Muscle of leg (tissue), 11 donors: ENCODE data around the gene SHANK2. TPM values are rescaled to one million over a fixed set of nuclear protein-coding genes. Genes with fewer than 3 reads are reported as not detected.
A peak's percentile ranks its signal among the peaks of the same experiment; 100 is the strongest.

Source experiments
- DNase-seq: peaks from one replicate; pipeline ENCODE4 v3.0.0; 2013
- H3K27ac ChIP-seq: one replicate; pipeline ENCODE4 v1.5.1; 2013; ENCODE audit warnings: mild to moderate bottlenecking, low read length, control low read depth
- H3K27me3 ChIP-seq: one replicate; pipeline ENCODE4 v1.6.1; 2013; ENCODE audit warnings: low read length; ENCODE audit not compliant: control insufficient read depth, insufficient read depth
- H3K36me3 ChIP-seq: one replicate; pipeline ENCODE4 v1.6.1; 2013; ENCODE audit warnings: low read length; ENCODE audit not compliant: control insufficient read depth, insufficient read depth
- H3K4me1 ChIP-seq: one replicate; pipeline ENCODE4 v1.6.1; 2013; ENCODE audit warnings: low read length; ENCODE audit not compliant: control insufficient read depth, insufficient read depth
- H3K4me3 ChIP-seq: one replicate; pipeline ENCODE4 v1.5.1; 2013; ENCODE audit warnings: low read length, control low read depth
- H3K9me3 ChIP-seq: replicated peaks from 2 replicates; pipeline ENCODE4 v1.6.1; 2013; ENCODE audit warnings: low read depth, low read length; ENCODE audit not compliant: control insufficient read depth
- WGBS: methylation state at CpG from one replicate; pipeline ENCODE4 v1.1.5; 2013; ENCODE audit warnings: missing lambda C conversion rate; ENCODE audit not compliant: insufficient coverage; 5-methylcytosine and 5-hydroxymethylcytosine counted together
- polyA plus RNA-seq, 8 donors: library from polyadenylated mRNA; unstranded; fragments of 120-200 nt; gene quantifications; one replicate each; pipeline versions ENCODE4 v1.2.1 to v1.2.3, GENCODE V29; 2013; ENCODE audit warnings: inconsistent platforms in 1 of 8, low replicate concordance in 1 of 8; ENCODE audit not compliant: insufficient read length in 8 of 8, insufficient read depth in 1 of 8
- total RNA-seq: library from RNA; stranded (reverse); fragments of 120-200 nt; gene quantifications from one replicate; pipeline ENCODE4 v1.2.4, GENCODE V29; 2013

Gene SHANK2
- total and polyA plus RNA-seq, 9 donors = 1.1 to 3.5 (median 1.5) TPM

DNA sequence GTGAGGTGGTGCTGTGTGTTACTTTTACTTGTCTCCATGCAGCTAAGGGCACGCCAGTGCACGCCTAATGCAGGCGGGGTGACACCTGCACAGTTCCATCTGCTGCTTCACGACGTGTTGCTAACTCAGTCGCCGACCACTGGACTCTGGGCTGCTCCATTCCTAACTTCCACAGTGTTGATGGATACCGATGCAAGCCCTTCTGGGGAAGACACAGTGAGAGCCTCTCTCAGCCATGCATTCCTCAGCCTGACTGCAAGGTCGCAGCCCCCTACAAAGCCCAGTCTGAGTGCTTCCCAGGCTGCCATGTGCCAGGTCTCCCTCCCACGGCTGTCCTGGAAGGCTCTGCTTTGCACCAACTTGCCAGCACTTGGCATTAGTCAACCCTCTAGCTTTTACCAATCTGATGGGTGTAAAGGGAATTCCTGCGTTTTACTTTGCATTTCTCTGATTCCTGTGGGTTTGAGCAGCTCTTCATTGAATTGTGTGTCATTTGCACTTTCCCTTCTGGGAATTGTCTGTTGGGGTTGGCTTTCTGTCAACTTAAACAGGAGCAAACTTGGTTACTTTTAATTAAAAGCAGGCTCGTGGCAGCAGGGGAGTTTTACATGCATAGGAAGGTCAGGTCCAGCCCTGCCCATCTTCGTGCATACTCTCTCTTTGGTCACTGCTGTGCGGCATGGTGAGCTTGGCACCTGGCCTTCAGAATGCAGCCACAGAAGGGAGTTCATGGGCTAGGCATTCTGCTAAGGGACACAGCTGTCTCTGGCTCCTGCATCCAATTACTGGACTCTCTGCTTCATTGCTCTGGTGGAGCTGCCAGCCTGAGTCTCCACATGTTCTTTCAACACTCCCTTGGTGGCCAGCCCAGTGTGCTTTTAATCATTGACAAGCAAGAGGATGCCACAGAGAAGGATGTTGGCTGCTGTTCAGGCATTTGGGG, 34.6 kb upstream of the SHANK2 start:
- Histone ChIP-seq H3K4me1 (peaks cover 33% of the 10 kb centered on the region), H3K9me3 (peaks cover 6% of the 10 kb centered on the region), H3K27me3 (peaks cover 3% of the 10 kb centered on the region), H3K4me3 (no peak overlapping the region), H3K27ac (no peak overlapping the region), H3K36me3 (no peaks in the 10 kb centered on the region)
- peak; percentile 84 for DNase-seq
- 32% methylated on average over 13 of the region's 14 CpGs for WGBS

DNA sequence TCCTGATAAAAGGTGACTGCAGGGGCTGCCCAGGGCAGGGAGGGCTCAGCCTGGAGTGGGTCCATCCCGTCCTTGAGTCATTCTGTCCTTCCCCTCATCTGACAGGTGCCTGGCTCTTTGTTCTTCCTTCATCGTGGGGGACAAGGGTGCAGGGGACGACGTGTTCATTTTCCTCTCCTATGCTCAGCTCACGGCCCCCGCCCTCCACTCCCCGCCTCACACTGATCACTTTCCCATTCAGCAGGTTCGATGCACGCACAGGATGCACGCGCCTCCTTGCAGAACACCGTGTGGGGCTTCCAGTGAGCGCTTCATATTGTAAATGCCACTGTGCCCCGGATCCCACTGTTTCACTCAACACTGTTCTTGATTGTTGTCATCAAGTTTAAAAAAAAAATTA, 32.7 kb upstream of the SHANK2 start:
- 66% methylated on average over 9 of the region's 14 CpGs for WGBS
- Histone ChIP-seq H3K36me3 (no peaks in the 10 kb centered on the region), H3K9me3 (no peaks in the 10 kb centered on the region), H3K27me3 (peaks cover 8% of the 10 kb centered on the region), H3K27ac (no peak overlapping the region), H3K4me3 (no peak overlapping the region), H3K4me1 (peaks cover 36% of the 10 kb centered on the region)
- no peak for DNase-seq

DNA sequence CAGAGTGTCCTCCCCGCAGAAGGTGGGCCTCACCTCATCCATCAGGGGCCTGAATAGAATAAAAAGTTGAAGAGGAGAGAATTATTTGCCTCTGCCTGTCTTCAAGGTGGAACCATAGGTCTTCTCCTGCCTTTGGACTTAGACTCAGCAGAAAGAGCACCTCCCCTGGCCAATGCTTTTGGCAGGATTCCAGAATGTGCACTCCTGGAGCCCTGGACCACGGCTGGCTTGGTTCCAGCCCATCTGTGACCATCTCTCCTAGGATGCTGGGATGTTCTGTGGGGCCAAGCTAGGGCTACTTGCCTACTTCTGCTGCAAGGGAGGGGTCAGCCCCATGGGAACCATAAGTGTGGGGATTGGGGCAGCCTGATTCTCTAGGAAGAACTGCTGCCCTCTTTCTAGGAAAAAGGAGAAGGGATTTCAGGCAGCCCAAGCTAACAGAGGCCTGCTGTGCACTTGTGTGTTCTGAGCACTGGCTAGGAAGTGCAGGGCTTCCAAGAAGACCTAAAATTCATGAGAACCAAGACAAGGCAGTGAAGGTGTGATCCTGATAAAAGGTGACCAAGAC, 32.2 kb upstream of the SHANK2 start:
- WGBS = 17% methylated on average over 1 of the region's 2 CpGs
- H3K36me3 ChIP-seq = no peaks in the 10 kb centered on the region
- no peak for DNase-seq
- H3K27ac ChIP-seq = no peak overlapping the region
- H3K27me3 ChIP-seq = peaks cover 9% of the 10 kb centered on the region
- H3K9me3 ChIP-seq = no peaks in the 10 kb centered on the region
- peaks cover 36% of the 10 kb centered on the region for H3K4me1 ChIP-seq
- no peak overlapping the region for H3K4me3 ChIP-seq

DNA sequence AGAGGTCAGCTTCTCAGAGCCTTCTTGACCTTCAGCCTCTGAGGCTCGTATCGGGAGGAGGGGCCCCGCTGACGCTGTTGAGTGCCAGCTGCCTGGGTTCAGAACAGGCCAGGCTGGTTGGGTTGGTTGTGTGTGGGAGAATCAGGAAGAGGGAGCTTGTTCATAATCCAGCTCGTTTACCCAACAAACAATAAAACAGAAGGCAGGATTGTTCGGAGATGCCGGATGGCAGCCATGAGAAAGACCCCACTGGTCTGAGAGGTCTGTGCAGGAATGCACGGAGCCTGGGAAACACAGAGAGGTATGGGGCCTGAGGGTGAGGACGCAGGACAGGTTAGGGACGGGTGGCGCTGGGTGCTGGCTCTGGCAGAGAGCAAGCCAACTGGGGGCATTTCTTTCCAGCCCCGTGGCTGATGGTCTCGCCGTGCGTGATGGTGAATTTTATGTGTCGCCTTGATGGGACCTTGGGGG, 31.6 kb upstream of the SHANK2 start:
- Histone ChIP-seq H3K27ac (no peak overlapping the region), H3K36me3 (no peaks in the 10 kb centered on the region), H3K9me3 (no peaks in the 10 kb centered on the region), H3K4me1 (peaks cover 36% of the 10 kb centered on the region), H3K27me3 (peaks cover 9% of the 10 kb centered on the region), H3K4me3 (no peak overlapping the region)
- no peak for DNase-seq
- WGBS = 92% methylated on average over 11 of the region's 16 CpGs

DNA sequence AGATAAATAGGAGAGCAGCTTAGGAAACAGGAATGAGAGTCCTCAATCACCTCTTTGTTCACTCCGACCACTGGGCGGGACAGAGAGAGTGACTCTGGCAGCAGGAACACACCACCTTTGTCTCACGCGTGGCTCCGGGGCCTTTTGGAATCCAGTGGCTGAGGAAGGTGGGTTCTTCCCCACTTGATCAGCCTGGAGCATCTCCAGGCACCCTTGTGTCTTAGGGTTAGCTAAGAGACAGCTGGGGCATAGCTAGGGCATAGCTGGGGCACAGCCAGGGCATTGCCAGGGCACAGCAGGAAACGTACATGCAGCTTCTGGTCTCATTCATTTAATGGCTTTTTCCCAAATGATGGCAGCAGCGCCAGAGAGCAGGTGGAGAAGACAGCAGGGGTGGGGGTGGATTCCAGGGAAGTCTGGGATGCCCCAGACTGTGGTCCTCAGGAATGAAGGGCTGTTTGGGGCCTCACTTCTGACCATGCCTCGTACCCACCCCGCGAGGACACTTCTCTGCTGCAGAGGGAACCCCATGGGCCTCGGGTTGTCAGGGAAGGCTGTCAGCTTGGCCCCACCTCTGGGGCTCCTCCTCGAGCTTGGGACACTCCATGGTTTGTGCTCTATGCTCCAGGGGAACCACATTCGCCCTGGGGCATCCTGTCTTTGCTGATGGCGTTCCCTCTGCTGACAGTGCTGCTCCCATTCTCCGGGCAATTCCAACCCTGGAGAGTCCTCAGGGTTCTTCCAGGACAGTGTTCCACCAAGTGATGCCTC, 30.4 kb upstream of the SHANK2 start:
- DNase-seq = peak; percentile 9
- H3K4me3 ChIP-seq = no peak overlapping the region
- H3K27ac ChIP-seq = no peak overlapping the region
- 78% methylated on average over 14 of the region's 15 CpGs for WGBS
- H3K4me1 ChIP-seq = peaks cover 36% of the 10 kb centered on the region
- H3K36me3 ChIP-seq = no peaks in the 10 kb centered on the region
- no peaks in the 10 kb centered on the region for H3K9me3 ChIP-seq
- peaks cover 9% of the 10 kb centered on the region for H3K27me3 ChIP-seq

DNA sequence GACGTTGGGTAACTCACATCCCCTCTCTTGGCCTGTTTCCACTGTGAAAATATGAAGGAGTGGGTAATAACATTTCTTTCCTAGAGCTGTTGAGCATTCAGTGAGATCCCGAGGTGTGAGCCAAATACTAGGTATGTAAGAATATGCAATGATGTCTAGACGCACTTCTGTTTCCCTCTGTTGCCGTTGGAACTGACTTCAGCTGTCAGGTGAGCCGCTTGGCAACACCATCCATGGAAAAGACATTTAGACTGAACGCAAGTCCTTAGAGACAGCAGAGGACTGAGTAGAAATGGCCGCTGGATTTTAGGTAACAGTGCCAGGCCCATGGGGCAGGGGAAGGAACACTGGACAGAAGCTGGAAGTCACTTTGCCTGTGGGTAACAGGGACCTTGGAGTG, 29.5 kb upstream of the SHANK2 start:
- 27% methylated on average over 5 of the region's 7 CpGs for WGBS
- Histone ChIP-seq H3K4me1 (peaks cover 29% of the 10 kb centered on the region), H3K27ac (no peak overlapping the region), H3K27me3 (peaks cover 9% of the 10 kb centered on the region), H3K9me3 (no peaks in the 10 kb centered on the region), H3K4me3 (no peak overlapping the region), H3K36me3 (no peaks in the 10 kb centered on the region)
- DNase-seq = peak; percentile 72

DNA sequence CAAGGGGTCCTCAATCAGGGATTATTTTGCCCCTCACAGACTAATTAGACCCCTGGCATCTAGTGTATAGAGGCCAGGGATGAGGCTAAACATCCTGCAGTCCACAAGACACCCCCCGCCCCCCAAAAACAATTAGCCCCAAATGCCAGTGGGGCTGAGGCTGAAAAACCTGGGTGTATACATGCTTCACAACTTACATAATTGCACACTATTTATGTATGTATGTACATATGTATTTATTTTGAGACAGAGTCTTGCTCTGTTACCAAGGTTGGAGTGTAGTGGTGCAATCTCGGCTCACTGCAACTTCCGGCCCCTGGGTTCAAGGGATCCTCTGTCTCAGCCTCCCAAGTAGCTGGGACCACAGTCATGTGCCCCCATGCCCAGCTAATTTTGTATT, 28.8 kb upstream of the SHANK2 start:
- Histone ChIP-seq H3K4me1 (peaks cover 25% of the 10 kb centered on the region), H3K4me3 (no peak overlapping the region), H3K9me3 (no peaks in the 10 kb centered on the region), H3K27ac (no peak overlapping the region), H3K36me3 (no peaks in the 10 kb centered on the region), H3K27me3 (peaks cover 9% of the 10 kb centered on the region)
- DNase-seq = no peak
- WGBS = no CpG with 5 or more reads among the region's 3 CpGs

DNA sequence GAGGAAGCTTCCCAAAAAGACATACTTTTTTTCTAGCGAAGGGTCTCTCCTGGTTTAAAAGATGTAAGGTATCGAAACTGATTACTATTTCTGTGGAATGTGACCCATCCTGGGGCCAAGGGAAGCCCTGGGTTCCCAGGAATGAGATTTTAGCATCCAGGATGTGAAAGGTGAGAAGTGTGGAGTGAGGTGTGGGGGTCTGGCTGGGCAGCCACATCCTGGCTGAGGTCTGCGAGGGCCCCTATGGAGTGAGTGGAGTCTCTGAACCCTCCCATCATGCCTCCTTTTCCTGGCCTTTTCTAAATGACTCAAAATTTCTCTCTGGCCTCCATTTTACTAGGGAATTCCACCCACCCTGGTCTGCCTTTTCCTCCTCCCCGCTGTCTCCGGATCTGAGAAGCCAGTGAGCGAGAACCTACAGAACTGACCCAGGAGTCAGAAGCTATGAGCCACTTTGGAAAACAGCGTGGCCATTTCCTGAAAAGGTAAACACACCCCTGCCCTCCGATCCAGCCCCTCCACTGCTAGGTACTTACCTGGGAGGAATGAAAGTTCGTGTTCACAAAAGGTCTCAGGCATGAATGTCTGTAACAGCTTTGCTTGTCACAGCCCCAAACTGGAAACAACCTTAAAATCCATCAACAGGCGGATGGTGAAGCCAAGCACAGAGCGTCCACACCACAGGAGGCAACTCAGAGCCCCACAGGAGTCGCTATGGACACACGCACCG, 27.7 kb upstream of the SHANK2 start:
- WGBS = 65% methylated on average over 8 of the region's 14 CpGs
- Histone ChIP-seq H3K27ac (no peak overlapping the region), H3K36me3 (no peaks in the 10 kb centered on the region), H3K4me3 (no peak overlapping the region), H3K9me3 (no peaks in the 10 kb centered on the region), H3K4me1 (peaks cover 21% of the 10 kb centered on the region), H3K27me3 (peaks cover 9% of the 10 kb centered on the region)
- DNase-seq = no peak

DNA sequence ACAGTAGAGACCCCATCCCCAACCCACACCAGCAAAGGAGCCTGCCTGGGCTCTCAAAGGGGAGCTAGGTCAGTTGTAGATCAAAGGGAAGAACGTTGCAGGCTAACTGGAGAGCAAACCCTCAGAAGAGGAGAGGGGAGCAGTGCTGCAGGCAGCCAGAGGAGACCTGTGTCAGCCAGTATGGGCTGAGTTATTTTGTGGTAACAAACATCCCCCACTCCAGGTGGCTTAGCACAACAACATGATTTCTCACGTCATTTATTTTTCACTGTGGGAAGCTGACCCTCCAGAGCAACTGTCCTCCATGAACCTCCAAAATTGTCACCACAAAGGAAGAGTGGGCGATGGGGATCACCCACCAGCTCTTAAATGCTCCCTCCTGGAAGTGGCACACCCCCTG, 19.8 kb upstream of the SHANK2 start:
- no peak overlapping the region for H3K27ac ChIP-seq
- no peak for DNase-seq
- WGBS = 58% methylated on average over 2 of the region's 3 CpGs

More for the DNA sequence above, 19.8 kb upstream of the SHANK2 start:
- no peak overlapping the region for H3K4me3 ChIP-seq
- H3K36me3 ChIP-seq = no peaks in the 10 kb centered on the region
- H3K4me1 ChIP-seq = no peaks in the 10 kb centered on the region
- peaks cover 3% of the 10 kb centered on the region for H3K27me3 ChIP-seq
- H3K9me3 ChIP-seq = peaks cover 9% of the 10 kb centered on the region
